NCI-H2029 treated with DMSO at 0.1 percent for 48 hours (cell line): ENCODE data around the gene COL5A1.
"Not testable (repeated sequence)": the region's sequence is repeated elsewhere in the genome, so short reads cannot be mapped to it uniquely, and the experiment has no call there.

Experiments used
- DNase-seq: peaks from one replicate; lab custom pipeline; 2025; lab: John Stamatoyannopoulos, UW

Gene COL5A1

GRCh38 chr9:134707731-134708671 is 66.4 kb downstream of the COL5A1 start:
- DNase-seq: no peak

- no peak for DNase-seq
These were observed 67.1 kb downstream of the COL5A1 start for GRCh38 chr9:134708672-134709038.

- no peak for DNase-seq
These were observed 68.1 kb downstream of the COL5A1 start for GRCh38 chr9:134709512-134710270.

- no peak for DNase-seq
These were observed 68.6 kb downstream of the COL5A1 start for GRCh38 chr9:134710271-134710540.

GRCh38 chr9:134710901-134711300 is 69.3 kb downstream of the COL5A1 start:
- no peak for DNase-seq

- no peak for DNase-seq
These were observed 70.6 kb downstream of the COL5A1 start for GRCh38 chr9:134712243-134712642.

- no peak for DNase-seq
These were observed 71.3 kb downstream of the COL5A1 start for GRCh38 chr9:134712926-134713325.

GRCh38 chr9:134715536-134715935 is 73.9 kb downstream of the COL5A1 start:
- not testable (repeated sequence) for DNase-seq

- no peak for DNase-seq
These were observed 74.5 kb downstream of the COL5A1 start for GRCh38 chr9:134716067-134716466.

- no peak for DNase-seq
These were observed 75.5 kb downstream of the COL5A1 start for GRCh38 chr9:134717056-134717455.

GRCh38 chr9:134717924-134718645 is 76.5 kb downstream of the COL5A1 start:
- no peak for DNase-seq

GRCh38 chr9:134719331-134719730 is 77.7 kb downstream of the COL5A1 start:
- DNase-seq: no peak

- no peak for DNase-seq
These were observed 78.6 kb downstream of the COL5A1 start for GRCh38 chr9:134720136-134720753.

- DNase-seq: no peak
These were observed 79.2 kb downstream of the COL5A1 start for GRCh38 chr9:134720796-134721195.

- no peak for DNase-seq
These were observed 79.7 kb downstream of the COL5A1 start for GRCh38 chr9:134721344-134721743.

- DNase-seq: no peak
These were observed 80.6 kb downstream of the COL5A1 start for GRCh38 chr9:134722120-134722701.

GRCh38 chr9:134723037-134723436 is 81.4 kb downstream of the COL5A1 start:
- no peak for DNase-seq

GRCh38 chr9:134723491-134724190 is 82.0 kb downstream of the COL5A1 start:
- no peak for DNase-seq

- no peak for DNase-seq
These were observed 82.8 kb downstream of the COL5A1 start for GRCh38 chr9:134724202-134724911.

GRCh38 chr9:134724912-134725604 is 83.5 kb downstream of the COL5A1 start:
- no peak for DNase-seq
